COLO668 (cell line): Measurements from ENCODE around the gene PJVK.
"Not testable (repeated sequence)": the region's sequence is repeated elsewhere in the genome, so short reads cannot be mapped to it uniquely, and the experiment has no call there.

Experiments used
- DNase-seq: peaks from one replicate; lab custom pipeline; 2025; ENCODE audit not compliant: unreplicated experiment; lab: John Stamatoyannopoulos, UW

The PJVK gene

DNA sequence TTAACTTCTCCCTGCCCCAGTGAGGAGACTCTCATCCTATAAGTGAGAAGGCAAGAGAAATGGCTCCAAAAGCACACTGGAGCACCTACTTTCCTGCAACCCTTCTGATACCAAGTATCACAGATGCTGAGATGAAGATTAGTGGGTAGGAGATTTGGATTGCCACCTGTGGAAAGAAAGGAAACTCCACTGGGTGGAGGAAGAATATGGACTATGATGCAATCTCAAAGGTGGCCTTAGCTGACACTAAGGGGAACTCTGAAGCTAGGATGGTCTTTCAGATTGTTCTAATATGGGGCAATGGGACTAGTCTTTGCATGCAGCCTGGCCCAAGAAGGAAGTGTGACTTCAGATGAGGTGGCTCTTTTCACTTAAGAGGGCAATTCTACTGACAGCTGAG, 21.8 kb upstream of the PJVK start:
- DNase-seq = no peak

DNA sequence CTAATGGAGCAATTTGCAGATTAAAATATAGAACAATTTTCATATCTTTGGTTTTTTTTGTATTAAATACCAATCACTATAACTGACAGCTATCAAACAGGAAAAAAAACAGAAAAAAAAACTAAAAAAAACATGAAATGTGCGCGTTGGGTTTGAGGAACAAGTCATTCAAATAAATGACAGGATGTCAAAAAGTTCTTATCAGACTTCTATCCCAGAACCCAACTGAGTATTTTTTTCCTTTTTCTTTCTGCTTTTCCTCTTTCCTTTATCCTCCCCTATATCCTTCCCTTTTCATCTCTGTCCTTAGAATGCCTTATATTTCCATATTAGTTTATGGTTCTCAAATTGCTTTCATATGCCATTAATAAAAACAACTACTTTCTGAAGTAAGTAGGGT, 14.5 kb upstream of the PJVK start:
- DNase-seq = no peak

DNA sequence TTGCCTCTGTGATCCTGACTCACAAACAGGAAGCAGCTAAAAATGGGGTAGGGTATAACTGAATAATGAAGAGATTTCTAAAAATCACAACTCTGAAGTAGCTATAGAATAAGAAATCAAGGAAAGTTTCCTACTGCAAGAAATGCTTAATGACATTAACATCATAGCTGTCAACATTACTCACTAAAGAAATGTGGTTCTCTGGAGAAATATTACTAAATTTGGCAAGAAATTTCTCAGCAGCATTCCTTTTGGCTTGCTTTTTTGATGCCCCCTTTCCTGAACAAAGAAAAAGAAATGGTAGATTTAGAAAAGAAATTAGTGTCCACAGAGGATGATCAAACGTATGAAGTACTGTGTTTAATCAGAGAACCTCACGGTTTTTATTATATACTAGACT, 9.8 kb upstream of the PJVK start:
- DNase-seq = no peak

DNA sequence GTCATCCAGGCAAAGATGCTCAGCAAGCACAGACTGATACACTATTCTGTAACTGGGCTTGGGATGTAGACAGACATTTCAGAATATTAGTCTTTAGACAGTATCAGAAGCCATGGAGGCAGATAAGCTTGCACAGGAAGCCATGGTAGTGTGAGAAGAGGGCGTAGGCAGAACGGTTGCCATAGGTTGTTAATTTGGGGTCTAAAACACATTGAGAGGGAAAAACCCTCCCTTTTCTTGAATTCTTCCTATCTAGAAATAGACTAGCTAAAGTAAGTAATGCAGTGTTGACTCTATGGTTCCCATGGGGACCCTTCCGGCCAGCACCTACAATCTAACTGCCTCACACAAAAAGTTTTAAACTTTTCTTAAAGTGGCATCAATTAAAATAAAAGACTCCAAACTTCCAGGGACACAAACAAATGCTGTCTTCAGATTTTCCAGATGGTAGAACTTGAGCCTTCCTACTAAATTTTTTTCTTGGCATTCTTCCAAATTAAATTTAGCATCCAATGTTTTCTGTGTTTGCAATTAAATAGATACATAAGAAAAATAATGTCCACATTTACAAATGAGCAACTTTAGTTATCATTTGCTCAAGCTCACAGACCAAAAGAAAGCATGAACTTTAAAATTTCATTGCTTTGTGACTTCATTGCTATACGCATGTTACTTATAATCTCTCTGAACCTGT, 2.1 kb upstream of the PJVK start:
- no peak for DNase-seq

DNA sequence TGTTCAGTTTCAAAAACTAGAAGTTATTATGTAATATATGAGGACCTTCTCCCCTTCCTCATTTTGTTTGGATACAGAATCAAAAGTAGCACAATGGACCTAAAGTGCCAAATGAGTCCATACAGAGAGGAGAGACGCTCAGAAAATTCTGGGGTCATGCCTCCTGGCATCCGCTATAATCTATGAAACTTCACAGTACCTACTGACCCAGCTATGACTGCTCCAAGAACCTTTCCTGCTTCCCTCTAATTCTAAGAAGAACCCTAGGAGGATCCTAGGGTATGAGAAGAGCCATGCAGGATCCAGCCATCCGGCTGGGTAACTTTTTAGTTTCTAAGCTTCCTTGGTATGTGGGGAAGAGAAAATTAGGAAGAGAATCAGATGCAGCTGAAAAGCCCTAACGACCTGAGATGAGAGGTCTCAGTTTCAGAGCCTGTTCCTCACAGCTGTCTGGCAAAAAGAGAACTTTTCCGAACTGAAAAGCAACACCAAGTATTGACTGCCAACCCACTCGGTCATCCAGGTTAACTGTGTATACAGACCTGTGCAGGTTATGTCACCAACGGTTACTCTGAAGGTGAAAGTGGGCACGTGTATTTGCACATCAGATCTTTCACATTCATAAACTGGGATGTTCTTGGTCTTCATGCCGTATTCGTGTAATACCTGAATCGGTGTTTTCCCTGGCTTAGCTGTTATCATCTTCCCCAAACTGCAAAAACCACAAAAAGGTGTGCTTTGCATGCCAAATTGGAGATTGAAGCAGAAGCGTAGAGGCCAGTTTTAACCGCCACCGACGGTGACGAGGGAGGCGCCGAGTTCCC, 1.3 kb upstream of the PJVK start:
- DNase-seq = peak; percentile 49

DNA sequence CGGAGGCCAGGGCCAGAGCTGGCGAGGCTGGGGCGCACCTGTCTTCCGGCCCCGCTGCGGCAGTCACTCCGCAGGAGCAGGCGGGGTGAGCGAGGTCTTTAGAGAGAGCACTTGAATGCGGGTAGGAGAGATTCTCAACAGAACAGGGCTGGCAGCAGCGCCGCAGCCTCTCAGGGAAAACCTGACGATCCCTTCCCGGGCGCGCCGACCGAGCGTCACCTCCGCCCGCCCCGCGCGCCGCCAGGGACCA, 729 bp upstream of the PJVK start:
- DNase-seq = peak; percentile 93

DNA sequence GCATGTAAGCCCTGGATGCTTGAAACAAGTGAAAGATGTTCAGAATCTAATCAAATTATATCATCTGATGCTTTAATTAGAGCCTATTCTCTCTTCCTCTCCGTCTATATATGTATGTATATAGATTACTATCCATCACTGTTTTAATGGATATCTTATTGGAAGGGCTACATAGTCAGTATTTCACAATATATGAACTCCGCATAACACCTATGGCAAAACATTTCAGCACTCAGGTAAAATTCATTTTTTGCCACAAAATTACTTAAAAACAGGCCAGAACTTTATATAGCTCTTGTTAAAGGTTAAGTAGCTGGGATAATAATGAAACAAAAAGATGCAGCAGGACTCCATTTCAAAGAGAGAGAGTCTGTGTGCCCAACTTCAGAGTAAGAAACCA, 1.2 kb downstream of the PJVK start:
- DNase-seq = no peak

DNA sequence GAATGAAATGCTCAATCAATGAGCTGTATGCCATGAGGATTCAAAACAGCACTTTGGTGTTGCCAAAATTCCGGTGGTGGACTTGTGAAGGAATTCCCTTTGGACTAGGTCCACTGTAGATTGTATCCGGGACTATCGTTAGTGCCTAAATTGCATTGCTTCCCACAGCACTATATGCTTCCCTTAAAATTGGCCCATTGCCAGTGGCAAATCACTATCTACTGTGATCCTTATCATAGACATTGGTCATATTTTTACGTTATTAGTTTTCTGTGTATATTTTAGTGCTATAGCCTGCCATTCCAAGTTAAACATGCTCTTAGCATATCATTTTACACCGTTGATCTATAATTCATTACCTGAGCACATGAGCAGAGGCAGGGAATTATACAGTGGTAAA, 1.7 kb downstream of the PJVK start:
- DNase-seq = no peak

DNA sequence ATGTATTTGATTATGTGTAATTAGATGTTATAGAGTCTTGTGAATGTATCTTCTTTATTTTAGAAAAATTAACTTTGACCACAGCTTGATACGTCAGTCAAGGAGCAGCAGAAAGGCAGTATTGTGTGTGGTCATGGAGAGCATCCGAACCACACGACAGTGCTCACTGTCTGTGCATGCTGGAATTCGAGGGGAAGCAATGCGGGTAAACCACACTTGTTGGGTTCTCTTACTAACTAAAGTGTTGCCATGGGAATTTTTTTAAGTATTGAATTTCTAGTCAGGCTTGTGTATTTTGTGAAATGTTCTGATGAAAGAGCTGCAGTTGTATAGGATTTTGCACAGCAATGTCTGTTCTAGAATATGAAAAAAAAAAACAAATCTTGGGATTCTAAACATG, 4.8 kb downstream of the PJVK start:
- no peak for DNase-seq

DNA sequence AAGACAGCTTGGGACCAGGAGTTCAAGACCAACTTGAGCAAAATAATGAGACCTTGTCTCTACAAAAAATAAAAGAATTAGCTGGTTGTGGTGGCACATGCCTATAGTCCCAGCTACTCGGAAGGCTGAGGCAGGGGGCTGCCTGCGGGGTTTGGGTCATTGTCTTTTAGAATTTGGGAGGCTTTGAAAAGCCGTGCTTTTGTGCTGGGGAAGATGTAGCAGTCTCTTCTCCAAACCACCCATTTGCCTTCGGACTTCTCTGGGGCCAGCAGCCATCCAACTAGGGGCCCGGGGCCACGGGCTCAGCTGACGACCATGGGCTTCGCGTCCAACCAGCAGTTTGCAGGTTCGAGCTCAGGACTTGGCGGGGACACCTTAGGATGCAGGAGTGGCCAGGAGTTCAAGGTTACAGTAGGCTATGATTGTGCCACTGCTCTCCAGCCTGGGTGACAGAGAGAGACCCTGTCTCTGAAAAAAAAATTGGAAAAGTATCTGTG, 6.3 kb downstream of the PJVK start:
- DNase-seq = no peak

DNA sequence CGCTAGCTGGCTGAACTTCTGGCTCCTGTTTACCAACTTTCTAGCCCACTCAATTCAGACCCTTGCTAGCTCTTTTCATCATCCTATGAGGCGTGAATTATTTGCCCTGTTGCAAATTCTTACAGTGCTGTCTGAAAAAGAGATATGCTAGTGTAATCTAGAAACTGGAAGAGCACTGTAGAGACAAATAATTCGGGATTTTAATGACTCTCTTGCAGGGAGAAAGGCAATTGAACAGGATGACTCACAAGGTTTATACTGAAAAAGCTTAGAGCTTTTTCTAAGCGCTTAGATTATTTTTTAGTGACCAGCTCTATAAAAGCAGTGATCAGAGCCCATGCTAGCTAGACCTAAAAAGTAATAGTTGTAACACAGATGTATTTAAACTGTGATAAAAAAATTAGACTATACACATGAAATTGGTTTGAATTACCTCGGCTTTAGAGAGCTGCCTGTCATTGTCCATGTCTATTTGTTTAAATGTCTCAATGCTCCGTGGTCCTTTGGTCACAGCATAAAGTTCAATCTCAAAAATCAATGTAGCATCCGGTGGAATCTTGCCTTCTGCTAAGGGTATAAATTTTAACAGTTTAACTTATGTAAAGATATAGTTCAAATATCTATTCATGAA, 18.2 kb downstream of the PJVK start:
- no peak for DNase-seq

DNA sequence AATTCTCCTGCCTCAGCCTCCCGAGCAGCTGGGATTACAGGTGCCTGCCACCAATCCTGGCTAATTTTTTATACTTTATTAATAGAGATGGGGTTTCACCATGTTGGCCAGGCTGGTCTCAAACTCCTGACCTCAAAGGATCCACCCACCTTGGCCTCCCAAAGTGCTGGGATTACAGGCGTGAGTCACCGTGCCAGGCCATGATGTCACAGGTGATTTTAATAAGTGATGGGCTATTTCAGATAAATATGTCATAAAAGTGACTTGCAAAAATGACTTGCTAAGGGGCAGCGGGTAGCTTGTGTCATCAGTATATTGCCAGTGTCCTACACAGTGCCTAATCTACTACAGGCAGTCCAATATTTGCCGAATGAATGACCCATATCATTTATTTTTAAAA, 20.1 kb downstream of the PJVK start:
- DNase-seq = not testable (repeated sequence)

DNA sequence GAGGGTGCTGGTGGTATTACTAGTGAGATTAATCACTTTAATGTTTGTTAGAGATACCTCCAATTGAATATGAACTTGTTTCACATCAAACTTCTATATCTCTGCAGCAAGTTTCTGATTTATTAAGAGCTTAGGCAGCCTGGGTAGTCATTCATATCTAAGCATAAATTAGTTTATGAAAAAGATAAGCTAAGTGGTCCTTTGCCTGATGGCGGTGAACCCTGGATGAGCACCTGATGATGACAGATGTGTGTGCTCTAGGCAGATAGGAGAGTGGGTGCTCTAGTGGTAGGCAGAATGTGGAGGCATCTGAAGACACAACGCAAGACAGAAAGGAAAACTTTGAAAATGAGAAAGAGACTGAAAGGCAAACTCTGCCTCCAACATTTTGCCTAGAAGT, 22.2 kb downstream of the PJVK start:
- no peak for DNase-seq

DNA sequence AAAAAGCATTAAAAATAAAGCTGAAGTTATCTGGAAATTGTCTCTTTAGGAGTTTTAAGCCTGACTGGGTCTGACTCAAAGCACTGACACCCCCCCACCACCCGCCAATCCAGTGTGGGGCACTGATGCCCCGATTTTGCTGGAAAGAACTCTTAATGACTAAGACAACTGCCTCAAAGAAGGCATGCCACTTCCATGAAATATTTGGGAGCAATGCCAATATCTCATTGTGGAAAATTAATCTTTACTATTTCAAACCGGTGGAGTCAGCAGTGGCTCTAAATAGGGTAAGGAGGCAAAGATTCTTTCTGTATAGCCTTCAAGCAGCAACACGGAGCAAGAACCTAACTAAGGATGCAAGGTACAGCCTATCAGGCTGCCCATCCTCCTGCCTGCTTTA, 22.8 kb downstream of the PJVK start:
- DNase-seq = no peak

DNA sequence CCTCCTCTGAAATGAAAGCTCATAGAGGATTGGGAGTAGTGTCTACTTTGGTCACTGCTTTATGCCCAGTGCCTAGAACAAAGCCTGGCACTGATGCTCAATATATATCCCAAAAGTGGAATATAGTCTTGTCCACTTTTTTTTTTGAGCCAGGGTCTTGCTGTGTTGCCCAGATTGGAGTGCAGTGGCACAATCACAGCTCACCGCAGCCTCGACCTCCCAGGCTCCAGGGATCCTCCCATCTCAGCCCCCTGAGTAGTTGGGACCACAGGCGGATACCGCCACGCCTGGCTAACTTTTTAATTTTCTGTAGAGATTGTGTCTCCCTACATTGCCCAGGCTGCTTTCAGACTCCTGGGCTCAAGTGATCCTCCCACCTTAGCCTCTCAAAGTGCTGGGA, 23.4 kb downstream of the PJVK start:
- DNase-seq = no peak

DNA sequence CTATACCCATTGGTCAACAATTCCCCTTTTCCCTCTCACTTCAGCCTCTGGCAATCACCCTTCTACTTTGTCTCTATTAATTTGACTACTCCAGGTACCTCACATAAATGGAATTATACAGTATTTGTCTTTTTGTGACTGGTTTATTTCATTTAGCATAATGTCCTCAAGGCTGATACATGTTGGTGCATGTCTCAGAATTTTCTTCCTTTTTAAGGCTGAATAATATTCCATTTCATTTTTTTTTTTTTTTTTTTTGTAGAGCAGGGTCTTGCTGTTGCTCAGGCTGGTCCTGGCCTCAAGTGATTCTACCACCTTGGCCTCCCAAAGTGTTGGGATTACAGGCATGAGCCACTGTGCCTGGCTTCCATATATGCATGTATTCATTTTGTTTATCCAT, 25.3 kb downstream of the PJVK start:
- DNase-seq = no peak

DNA sequence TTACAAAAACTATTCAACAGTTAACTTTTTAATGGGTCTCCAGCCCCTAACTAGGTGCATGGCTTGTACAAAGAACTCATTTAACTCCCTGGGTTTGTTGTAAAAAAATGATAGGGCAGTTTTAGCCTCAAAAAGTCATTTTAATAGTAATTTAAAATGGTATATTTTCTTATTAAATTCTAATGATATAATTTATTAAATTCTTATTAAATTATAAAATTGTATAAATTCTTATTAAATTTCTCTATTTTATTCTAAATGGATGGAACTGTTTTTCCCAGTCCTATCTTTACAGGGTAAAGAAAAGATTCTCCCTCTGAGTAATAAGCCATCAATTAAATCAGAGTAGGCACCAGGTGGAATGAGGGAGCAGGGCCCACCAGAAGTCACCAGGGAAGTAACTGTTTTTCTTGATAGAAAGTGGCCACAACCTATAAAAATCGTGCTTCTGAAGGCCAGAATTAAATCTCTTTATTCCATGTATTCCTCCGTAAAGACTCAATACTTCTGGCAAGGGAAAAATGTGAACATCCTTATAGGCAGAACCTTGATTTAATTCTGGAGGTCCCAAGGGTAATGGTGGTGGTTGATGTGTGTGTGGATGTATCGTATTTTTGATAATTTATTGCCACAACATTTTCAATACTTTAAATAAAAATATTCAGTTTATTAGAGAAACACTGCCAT, 26.4 kb downstream of the PJVK start:
- no peak for DNase-seq

DNA sequence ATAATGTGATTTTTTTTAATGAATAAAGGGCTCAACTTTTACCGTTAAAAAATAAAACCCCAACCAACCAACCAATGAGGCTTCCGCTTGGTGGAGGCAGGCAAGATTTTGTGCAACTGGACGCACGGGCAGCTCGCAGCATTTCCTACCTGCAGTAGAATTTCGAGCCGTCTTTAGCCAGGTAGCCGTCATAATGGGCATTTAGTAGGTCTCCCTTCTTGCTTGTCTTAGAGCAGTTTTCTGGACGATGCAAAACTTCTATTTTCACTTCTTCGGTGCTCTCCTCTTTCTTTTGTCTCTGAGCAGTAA, 26.9 kb downstream of the PJVK start:
- DNase-seq = peak; percentile 19

DNA sequence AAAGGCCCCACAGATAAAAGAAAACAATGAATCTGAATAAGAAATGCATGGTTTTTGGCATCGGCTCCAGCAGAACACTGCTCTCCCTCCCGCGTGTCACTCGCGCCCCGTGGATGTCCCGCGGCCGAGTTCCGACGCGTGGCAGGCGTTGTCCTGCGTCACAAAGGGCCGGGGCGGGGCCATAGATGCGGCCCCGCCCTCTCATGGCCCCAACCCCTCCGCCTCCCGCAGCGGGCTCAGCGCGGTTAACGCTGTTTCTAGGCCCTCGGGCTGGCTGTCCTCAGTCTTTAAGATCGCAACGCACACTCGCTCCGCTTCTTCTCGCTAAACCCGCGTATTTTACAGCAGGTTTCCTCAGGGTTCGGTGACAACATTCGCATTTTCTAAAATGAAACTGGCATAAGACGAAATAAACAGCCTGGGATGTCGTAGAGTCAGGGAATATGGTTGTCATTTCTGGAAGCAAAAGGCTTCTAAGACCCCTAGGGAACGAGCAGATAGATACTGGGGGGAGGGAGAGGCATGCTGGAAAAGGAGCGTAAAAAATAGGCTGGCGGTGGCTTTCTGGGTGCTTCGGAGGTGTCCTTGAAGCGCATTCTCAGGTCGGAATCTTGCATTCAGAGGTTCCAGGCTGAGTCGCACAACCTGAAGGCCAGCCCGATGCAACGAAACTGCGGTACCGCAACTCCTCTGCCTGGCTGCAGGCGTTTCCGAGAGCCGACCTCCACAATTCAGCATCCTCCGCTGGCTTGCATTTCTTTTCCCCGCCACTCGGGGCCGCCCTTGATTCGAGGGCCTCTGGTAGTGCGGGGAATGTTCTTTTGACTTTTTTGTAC, 27.5 kb downstream of the PJVK start, which contains the start of gene FKBP7:
FKBP7 (minus strand) TSS at position 162 of the 836 bp plus-strand sequence; CDS start at position 61, 101 bp downstream.
- peak; percentile 91 for DNase-seq

DNA sequence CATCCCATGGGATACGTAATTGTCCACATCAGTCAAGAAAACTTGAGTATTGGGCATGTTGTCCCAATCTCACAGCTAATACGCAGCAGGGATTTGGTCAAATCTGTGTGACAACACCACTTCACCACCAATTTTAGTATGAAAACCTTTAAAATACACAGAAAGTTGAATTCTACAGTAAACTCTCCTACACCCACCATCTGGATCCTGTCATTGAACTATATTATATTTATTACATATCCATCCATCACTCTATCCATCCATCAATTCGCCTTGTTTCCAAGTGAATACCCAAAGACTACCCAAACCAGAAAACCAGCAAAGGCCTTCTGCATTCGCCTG, 28.1 kb downstream of the PJVK start:
- no peak for DNase-seq

DNA sequence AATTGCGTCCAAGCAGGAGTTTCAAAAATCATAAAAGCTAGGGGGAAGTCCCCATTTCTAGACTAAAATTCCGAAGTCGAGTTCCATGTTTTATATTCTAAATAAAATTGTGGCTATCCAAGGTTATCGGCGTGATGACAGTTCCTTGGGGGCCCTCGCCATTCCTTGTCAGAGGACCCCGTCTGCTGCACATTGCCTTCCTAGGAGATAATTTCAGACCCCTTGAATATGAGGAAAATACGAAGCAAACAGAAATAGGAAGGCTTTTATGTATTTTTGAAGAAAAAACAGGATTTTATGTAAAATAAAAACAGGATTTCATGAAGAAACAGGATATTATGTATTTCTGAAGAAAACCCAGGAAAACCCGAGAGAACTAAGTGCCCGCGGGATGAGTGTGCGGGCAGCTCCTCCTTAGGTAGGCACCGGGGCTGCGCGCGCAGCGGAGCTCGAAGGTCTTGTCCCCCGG, 28.6 kb downstream of the PJVK start:
- no peak for DNase-seq
